Measurements from ENCODE around the gene GRIK4. TPM values are rescaled to one million over a fixed set of nuclear protein-coding genes. Genes with fewer than 3 reads are reported as not detected.
"Not testable (repeated sequence)": the region's sequence is repeated elsewhere in the genome, so short reads cannot be mapped to it uniquely, and the experiment has no call there.

Gene GRIK4
- total RNA-seq, 4 donors from 2014 or later, result under 0.01 to 0.69 (median 0.25) TPM

GRCh38 chr11:121024989-121025388, 513.4 kb downstream of the GRIK4 start:
- peaks cover 6 to 39% (median 8%) of the 10 kb centered on the region in 3 donors for H3K4me1 ChIP-seq
- WGBS, 2 donors (ENCODE audit: low coverage in 1 of 2), result 33 to 47% methylated on average over 3 of the region's 3 CpGs
- peak overlapping the region; percentile 87 to 91 for H3K4me3 ChIP-seq
- TF ChIP-seq POLR2A (IDR thresholded peaks at IDR 0.05) (no peak), CTCF (IDR thresholded peaks at IDR 0.05) (no peak), POLR2AphosphoS5 (IDR thresholded peaks at IDR 0.05) (no peak), EP300 (IDR thresholded peaks at IDR 0.05) (no peak)
- no peak overlapping the region for H3K27ac ChIP-seq
- H3K27me3 ChIP-seq, result no peaks in the 10 kb centered on the region
- H3K9me3 ChIP-seq, result no peaks in the 10 kb centered on the region
- H3K36me3 ChIP-seq, result no peaks in the 10 kb centered on the region
- no peak for ATAC-seq

- 35 to 36% methylated on average over 2 of the region's 2 CpGs for WGBS, 2 donors (ENCODE audit: low coverage in 1 of 2)
- no peaks in the 10 kb centered on the region for H3K36me3 ChIP-seq
- no peaks in the 10 kb centered on the region for H3K9me3 ChIP-seq
- ATAC-seq, result no peak
- H3K27me3 ChIP-seq, result no peaks in the 10 kb centered on the region
- peaks cover 6 to 34% (median 8%) of the 10 kb centered on the region in 3 donors for H3K4me1 ChIP-seq
- no peak for TF ChIP-seq POLR2A (IDR thresholded peaks at IDR 0.05)
- no peak for TF ChIP-seq CTCF (IDR thresholded peaks at IDR 0.05)
- H3K27ac ChIP-seq, result no peak overlapping the region
- H3K4me3 ChIP-seq, result no peak overlapping the region
Observed at GRCh38 chr11:121029153-121029552, 517.6 kb downstream of the GRIK4 start.

- Histone ChIP-seq H3K27me3 (no peaks in the 10 kb centered on the region), H3K4me1 (peaks cover 3 to 27% (median 4%) of the 10 kb centered on the region in 3 donors), H3K9me3 (no peaks in the 10 kb centered on the region), H3K27ac (no peak overlapping the region), H3K36me3 (no peaks in the 10 kb centered on the region), H3K4me3 (no peak overlapping the region)
- TF ChIP-seq POLR2AphosphoS5 (IDR thresholded peaks at IDR 0.05), result no peak
- no peak for TF ChIP-seq POLR2A (IDR thresholded peaks at IDR 0.05)
- TF ChIP-seq EP300 (IDR thresholded peaks at IDR 0.05), result no peak
- no peak for TF ChIP-seq CTCF (IDR thresholded peaks at IDR 0.05)
- WGBS, 2 donors (ENCODE audit: low coverage in 1 of 2), result 50 to 52% methylated on average over 2 to 3 of the region's 3 CpGs
- ATAC-seq, result no peak
Observed at GRCh38 chr11:121029813-121030445, 518.4 kb downstream of the GRIK4 start.

GRCh38 chr11:121031167-121031566, 519.6 kb downstream of the GRIK4 start:
- ATAC-seq, result no peak
- WGBS, 2 donors (ENCODE audit: low coverage in 1 of 2), result 86 to 93% methylated on average over 2 of the region's 2 CpGs
- H3K4me1 ChIP-seq, result peaks cover 0 to 14% (median 0%) of the 10 kb centered on the region in 3 donors
- no peaks in the 10 kb centered on the region for H3K36me3 ChIP-seq
- TF ChIP-seq POLR2A (IDR thresholded peaks at IDR 0.05) (no peak), POLR2AphosphoS5 (IDR thresholded peaks at IDR 0.05) (no peak), CTCF (IDR thresholded peaks at IDR 0.05) (no peak), EP300 (IDR thresholded peaks at IDR 0.05) (no peak)
- H3K27ac ChIP-seq, result no peak overlapping the region
- no peaks in the 10 kb centered on the region for H3K9me3 ChIP-seq
- H3K27me3 ChIP-seq, result no peaks in the 10 kb centered on the region
- H3K4me3 ChIP-seq, result no peak overlapping the region

GRCh38 chr11:121031648-121032047, 520.1 kb downstream of the GRIK4 start:
- not testable (repeated sequence) for ATAC-seq, H3K9me3 ChIP-seq, H3K27me3 ChIP-seq, H3K4me1 ChIP-seq, H3K27ac ChIP-seq, H3K36me3 ChIP-seq, H3K4me3 ChIP-seq
- WGBS, 2 donors (ENCODE audit: low coverage in 1 of 2), result 90 to 100% methylated on average over 2 of the region's 4 CpGs
